Gastrocnemius medialis (tissue), 4 donors: ENCODE measurements around the gene FGR.

Experiments used
- CTCF ChIP-seq, 5 experiments: fragments of 450-650 bp in 3 of 5; fragments of 200-600 bp in 2 of 5; sonication (generic) in 2 of 5; IDR thresholded peaks in 4 of 5; conservative IDR thresholded peaks in 1 of 5; 1 replicate in 4 of 5; 2 replicates in 1 of 5; pipeline ENCODE4 v1.5.1; 2016 to 2019; ENCODE audit warnings: antibody characterized with exemption in 5 of 5, mild to moderate bottlenecking in 3 of 5, moderate library complexity in 3 of 5
- POLR2A ChIP-seq, 2 donors: fragments of 450-650 bp; IDR thresholded peaks; one replicate each; pipeline ENCODE4 v1.6.1; 2017; ENCODE audit warnings: antibody characterized with exemption in 2 of 2, mild to moderate bottlenecking in 2 of 2, moderate library complexity in 2 of 2

GRCh38 chr1:27661412-27662075 is 26.6 kb upstream of the FGR start:
- no peak for TF ChIP-seq POLR2A (IDR thresholded peaks at IDR 0.05)
- TF ChIP-seq CTCF (IDR thresholded peaks at IDR 0.05 in 4 of 5, conservative IDR thresholded peaks at IDR 0.05 in 1 of 5): no peak
